Stimulated activated CD4-positive, alpha-beta T cell treated with anti-CD3 and anti-CD28 coated beads, Interleukin-4, amount 100 ng/mL, for 24 hours (primary cell): ENCODE data around the gene PSTPIP1.

Experiments
- DNase-seq: peaks from one replicate; pipeline ENCODE4 v3.0.0-alpha.2; 2020

Gene PSTPIP1

GRCh38 chr15:77032052-77032646, 37.2 kb downstream of the PSTPIP1 start:
- peak; percentile 2 for DNase-seq

GRCh38 chr15:77032647-77033416, 37.9 kb downstream of the PSTPIP1 start:
- DNase-seq: peak; percentile 2

GRCh38 chr15:77033417-77033728, 38.4 kb downstream of the PSTPIP1 start:
- DNase-seq: peak; percentile 3

- peak; percentile 2 for DNase-seq
Observed at GRCh38 chr15:77033729-77034671, 39.1 kb downstream of the PSTPIP1 start.

GRCh38 chr15:77034695-77035489, 40.0 kb downstream of the PSTPIP1 start:
- peak; percentile 49 for DNase-seq

GRCh38 chr15:77035584-77035983, 40.7 kb downstream of the PSTPIP1 start:
- DNase-seq: peak; percentile 2

GRCh38 chr15:77035999-77036471, 41.1 kb downstream of the PSTPIP1 start:
- no peak for DNase-seq

GRCh38 chr15:77036537-77037387, 41.8 kb downstream of the PSTPIP1 start:
- peak; percentile 3 for DNase-seq

GRCh38 chr15:77037388-77038209, 42.7 kb downstream of the PSTPIP1 start:
- DNase-seq: peak; percentile 3

GRCh38 chr15:77038312-77039216, 43.6 kb downstream of the PSTPIP1 start:
- no peak for DNase-seq

- no peak for DNase-seq
Observed at GRCh38 chr15:77039217-77039533, 44.2 kb downstream of the PSTPIP1 start.

- no peak for DNase-seq
Observed at GRCh38 chr15:77039848-77040247, 44.9 kb downstream of the PSTPIP1 start.

GRCh38 chr15:77040673-77041072, 45.7 kb downstream of the PSTPIP1 start:
- DNase-seq: no peak

GRCh38 chr15:77042245-77042919, 47.5 kb downstream of the PSTPIP1 start:
- DNase-seq: no peak

GRCh38 chr15:77042955-77043920, 48.3 kb downstream of the PSTPIP1 start:
- no peak for DNase-seq

- DNase-seq: no peak
Observed at GRCh38 chr15:77044228-77045042, 49.5 kb downstream of the PSTPIP1 start.

GRCh38 chr15:77045985-77046384, 51.1 kb downstream of the PSTPIP1 start:
- no peak for DNase-seq
